Measurements from ENCODE around the gene ELF2. TPM values are rescaled to one million over a fixed set of nuclear protein-coding genes. Genes with fewer than 3 reads are reported as not detected.
"Not testable (repeated sequence)": the region's sequence is repeated elsewhere in the genome, so short reads cannot be mapped to it uniquely, and the experiment has no call there.

The ELF2 gene
- total RNA-seq, 2 donors from 2014 or later = 32.6 TPM

GRCh38 chr4:139042981-139043460 lies 134.0 kb downstream of the ELF2 start:
- DNase-seq (no peak), ATAC-seq (peak; percentile 31)
- intact Hi-C loops (cut with DNase I, micrococcal nuclease) = no loop called here

GRCh38 chr4:139038874-139039443 lies 138.1 kb downstream of the ELF2 start:
- no peak for ATAC-seq
- no peak for DNase-seq
- intact Hi-C loops (cut with DNase I, micrococcal nuclease) = loop anchor here in 1 of 2 donors (10.0 kb wide), 1 partner anchor 256 kb away; no protein-coding TSS in a partner anchor

DNA sequence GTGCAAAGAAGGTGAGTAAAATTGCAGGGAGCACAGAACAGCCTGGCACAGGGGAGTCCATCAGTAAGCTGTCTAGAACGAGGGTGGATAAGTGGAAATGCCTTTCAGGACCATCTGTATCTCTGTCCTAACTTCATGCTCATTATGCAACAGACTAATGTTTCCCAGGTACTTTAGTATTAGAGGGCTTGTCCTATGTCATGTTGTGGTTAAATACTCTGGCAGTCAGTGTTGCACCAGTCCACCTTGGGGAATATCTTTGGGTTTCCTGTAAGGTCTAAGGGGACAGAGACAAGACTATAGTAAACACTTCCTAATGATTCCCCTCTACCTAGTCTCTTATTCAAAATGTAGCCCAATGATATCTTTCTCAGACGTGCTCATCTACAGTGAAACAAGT lies 140.1 kb downstream of the ELF2 start:
- intact Hi-C loops (cut with DNase I, micrococcal nuclease) = loop anchor here in 1 of 2 donors (10.0 kb wide), 1 partner anchor 258 kb away; no protein-coding TSS in a partner anchor
- DNase-seq = no peak
- no peak for ATAC-seq

DNA sequence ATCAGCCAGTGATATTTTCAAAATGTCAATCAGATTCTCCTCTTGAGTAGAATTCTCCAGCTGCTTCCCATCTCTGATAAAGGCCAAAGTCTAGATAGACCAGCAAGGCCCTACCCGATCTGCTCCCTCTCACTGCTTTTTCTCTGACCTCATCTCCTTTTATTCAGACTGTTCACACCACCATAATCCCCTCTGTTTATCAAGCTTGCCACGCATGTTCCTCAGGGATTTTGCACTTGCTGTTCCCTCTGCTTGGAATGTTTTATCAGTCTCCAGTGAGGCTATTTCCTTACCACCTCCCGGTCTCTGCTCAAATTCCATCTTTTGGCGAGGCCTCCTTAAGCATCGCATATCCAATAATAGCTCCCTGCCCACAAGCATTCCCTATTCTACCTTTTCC lies 141.4 kb downstream of the ELF2 start:
- intact Hi-C loops (cut with DNase I, micrococcal nuclease) = loop anchor here in 1 of 2 donors (10.0 kb wide), 1 partner anchor 259 kb away; no protein-coding TSS in a partner anchor
- DNase-seq (no peak), ATAC-seq (no peak)

DNA sequence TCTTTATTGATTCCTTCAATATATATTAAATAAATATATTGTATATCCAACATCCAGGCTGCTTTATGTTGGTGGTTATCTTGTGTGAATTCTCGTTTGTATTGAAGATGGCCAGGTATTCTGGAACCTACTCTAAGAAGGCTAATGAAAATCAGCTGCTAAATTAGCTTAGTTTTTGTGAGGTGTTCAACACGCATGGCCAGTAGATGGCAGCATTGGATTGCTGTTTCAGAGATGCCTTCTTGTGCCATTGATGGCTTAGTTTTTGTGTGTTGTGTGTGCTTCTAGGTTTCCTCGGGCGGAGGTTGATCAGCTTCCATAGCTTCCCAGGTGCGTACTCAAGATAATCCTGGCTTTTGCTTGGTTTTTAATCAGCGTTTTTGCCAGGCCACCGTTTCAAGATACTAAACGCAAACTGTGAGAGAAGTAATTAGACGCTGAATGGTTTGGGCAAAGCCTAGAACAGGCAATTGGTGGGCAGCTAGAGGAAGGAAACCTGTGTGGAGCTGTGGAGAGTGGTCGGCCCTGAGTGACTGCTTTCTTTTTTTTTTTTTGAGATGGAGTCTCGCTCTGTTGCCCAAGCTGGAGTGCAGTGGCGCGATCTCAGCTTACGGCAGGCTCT lies 146.3 kb downstream of the ELF2 start:
- DNase-seq (peak; percentile 66 to 74), ATAC-seq (peak; percentile 85)
- intact Hi-C loops (cut with DNase I, micrococcal nuclease) = loop anchor here in 1 of 2 donors (10.0 kb wide), 1 partner anchor 264 kb away; no protein-coding TSS in a partner anchor

DNA sequence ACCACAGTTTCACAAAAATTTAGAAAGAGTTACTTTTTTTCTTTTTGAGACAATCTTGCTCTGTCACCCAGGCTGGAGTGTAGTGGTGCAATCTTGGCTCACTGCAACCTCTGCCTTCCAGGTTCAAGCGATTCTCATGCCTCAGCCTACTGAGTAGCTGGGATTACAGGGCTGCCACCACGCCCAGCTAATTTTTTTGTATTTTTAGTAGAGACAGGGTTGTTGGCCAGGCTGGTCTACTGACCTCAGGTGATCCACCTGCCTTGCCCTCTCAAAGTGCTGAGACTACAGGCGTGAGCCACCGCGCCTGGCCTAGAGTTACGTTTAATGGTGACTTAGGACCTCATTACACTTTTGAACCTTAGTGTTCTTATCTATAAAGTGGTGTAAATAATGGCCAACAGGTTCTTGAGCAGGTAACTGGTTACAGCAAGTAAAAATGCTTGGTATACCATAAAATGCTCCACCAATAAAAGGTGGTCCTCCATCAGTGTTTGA lies 147.1 kb downstream of the ELF2 start:
- intact Hi-C loops (cut with DNase I, micrococcal nuclease) = loop anchor here in 1 of 2 donors (10.0 kb wide), 1 partner anchor 265 kb away; no protein-coding TSS in a partner anchor
- ATAC-seq = peak; percentile 60
- not testable (repeated sequence) for DNase-seq

DNA sequence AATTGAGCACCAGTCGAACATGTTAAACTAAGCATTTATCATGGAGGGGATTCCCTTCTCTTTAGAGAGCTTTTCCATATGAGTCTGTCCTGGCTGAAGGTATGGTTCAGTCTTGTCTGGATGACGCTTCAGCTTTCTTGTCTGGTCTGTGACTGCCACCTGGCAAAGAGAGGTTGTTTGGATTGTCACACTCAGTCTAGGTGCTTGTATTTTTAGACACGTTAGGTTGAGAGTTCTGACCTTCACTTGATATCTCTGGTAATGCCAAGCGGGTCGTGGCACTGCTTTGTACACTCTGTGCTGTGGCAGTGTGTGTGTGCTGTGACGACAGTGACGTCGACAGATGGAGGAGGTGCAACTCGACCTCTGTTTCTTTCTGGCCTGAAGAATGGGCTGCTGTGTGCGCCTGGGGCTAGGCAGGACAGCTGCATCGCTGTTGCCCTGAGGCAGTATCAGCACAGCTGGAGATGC lies 148.8 kb downstream of the ELF2 start:
- ATAC-seq (no peak), DNase-seq (no peak)
- intact Hi-C loops (cut with DNase I, micrococcal nuclease) = no loop called here

GRCh38 chr4:139027776-139028175 lies 149.2 kb downstream of the ELF2 start:
- intact Hi-C loops (cut with DNase I, micrococcal nuclease) = no loop called here
- ATAC-seq = no peak

DNA sequence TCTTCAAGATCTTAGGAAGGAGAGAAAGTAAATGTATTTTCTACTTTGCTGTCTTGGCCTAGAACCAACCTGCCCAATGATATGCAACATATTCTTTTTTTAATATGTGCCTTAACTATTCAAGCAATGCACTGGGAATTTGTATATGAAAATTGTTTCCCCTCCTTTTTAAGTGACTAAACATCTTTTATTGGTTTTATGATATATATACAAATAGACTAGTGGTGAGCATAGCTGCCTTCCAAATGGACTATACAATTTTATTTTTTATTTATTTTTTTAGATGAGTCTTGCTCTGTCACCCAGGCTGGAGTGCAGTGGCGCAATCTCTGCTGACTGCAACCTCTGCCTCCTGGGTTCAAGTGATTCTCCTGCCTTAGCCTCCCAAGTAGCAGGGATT lies 151.2 kb downstream of the ELF2 start:
- DNase-seq (no peak), ATAC-seq (no peak)
- intact Hi-C loops (cut with DNase I, micrococcal nuclease) = no loop called here

More at GRCh38 chr4:139027776-139028175, 149.2 kb downstream of the ELF2 start:
- no peak for DNase-seq

GRCh38 chr4:139024686-139025085 lies 152.3 kb downstream of the ELF2 start:
- intact Hi-C loops (cut with DNase I, micrococcal nuclease) = no loop called here

DNA sequence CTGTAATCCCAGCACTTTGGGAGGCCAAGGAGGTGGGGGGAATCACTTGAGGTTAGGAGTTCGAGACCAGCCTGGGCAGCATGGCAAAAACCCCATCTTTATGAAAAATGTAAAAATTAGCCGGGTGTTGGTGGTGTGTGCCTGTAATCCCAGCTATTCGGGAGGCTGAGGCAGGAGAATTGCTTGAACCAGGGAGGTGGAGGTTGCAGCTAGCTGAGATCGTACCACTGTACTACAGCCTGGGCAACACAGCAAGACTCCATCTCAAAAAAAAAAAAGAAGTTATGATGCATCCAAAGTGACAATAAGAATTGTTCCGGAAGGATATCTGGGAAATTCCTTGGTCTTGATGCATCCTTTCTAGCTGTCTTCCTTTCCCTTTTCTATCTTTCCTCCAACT lies 154.2 kb downstream of the ELF2 start:
- DNase-seq (no peak), ATAC-seq (no peak)
- intact Hi-C loops (cut with DNase I, micrococcal nuclease) = no loop called here

More at GRCh38 chr4:139024686-139025085, 152.3 kb downstream of the ELF2 start:
- no peak for DNase-seq
- no peak for ATAC-seq

DNA sequence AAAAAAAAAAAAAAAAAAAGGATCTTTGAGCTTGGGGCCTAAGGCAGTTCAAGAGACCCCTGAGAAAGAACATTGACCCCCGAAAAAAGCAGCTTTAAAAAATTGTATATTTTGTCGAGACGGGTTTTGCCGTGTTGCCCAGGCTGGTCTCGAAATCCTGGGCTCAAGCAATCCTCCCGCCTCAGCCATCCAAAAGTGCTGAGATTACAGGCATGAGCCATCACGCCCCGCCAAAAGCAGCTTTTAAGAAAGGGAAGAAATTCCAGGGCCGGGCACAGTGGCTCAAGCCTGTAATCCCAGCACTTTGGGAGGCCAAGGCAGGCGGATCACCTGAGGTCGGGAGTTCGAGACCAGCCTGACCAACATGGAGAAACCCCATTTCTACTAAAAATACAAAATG lies 155.9 kb downstream of the ELF2 start:
- DNase-seq; intact Hi-C loops (cut with DNase I, micrococcal nuclease): not testable (repeated sequence)

GRCh38 chr4:139020384-139020783 lies 156.6 kb downstream of the ELF2 start:
- intact Hi-C loops (cut with DNase I, micrococcal nuclease) = no loop called here
- DNase-seq (no peak), ATAC-seq (no peak)

More for the DNA sequence above, 155.9 kb downstream of the ELF2 start:
- not testable (repeated sequence) for ATAC-seq

DNA sequence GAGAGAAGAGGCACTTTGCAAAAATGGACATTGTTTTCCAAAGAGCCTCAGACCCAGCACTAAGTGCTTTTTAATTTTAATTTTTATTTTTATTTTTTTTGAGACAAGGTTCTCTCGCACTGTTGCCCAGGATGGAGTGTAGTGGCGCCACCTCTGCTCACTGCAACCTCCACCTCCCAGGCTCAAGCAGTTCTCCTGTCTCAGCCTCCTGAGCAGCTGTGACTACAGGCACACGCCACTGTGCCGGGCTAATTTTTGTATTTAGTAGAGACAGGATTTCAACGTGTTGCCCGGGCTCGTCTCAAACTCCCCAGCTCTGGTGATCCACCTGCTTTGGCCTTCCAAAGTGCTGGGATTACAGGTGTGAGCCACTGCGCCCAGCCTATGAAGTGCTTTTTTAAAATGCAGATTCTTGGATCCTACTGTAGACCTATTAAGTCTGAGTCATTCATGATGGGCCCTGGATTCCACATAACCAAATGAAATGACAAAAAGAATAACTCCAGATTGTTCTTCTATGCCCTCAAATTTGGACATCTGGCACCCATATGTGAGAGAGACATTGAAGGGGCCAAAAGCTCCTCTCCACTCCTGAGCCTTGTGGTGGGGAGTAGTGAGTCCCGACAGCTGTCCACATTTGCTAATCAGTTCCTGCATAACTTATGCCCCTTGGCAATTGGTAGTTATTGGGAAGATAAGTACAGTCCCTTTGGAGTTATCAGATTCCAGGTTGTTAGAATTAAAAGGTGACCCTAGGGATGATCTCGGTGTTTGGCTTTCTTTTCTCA lies 157.9 kb downstream of the ELF2 start:
- intact Hi-C loops (cut with DNase I, micrococcal nuclease) = no loop called here
- no peak for DNase-seq
- ATAC-seq = no peak

DNA sequence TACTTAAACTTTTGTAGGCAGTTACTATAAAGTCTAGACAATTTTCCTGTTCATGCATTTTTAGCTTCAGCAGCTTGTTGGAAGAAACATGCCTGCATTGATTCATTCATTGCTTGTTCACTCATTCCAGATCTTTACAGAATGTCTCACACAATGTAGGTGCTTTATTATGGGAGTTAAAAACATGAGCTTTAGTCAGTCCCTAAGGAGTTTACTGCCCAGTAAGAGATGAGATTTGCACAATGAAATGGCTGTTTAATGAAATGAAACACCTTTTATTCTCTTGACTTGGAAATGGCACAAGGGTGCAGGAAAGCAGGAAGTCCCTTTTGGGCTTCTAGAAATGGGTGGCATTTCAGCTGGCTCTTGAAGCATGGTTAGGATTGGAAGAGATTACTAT lies 158.5 kb downstream of the ELF2 start:
- DNase-seq (no peak), ATAC-seq (no peak)
- intact Hi-C loops (cut with DNase I, micrococcal nuclease) = no loop called here

DNA sequence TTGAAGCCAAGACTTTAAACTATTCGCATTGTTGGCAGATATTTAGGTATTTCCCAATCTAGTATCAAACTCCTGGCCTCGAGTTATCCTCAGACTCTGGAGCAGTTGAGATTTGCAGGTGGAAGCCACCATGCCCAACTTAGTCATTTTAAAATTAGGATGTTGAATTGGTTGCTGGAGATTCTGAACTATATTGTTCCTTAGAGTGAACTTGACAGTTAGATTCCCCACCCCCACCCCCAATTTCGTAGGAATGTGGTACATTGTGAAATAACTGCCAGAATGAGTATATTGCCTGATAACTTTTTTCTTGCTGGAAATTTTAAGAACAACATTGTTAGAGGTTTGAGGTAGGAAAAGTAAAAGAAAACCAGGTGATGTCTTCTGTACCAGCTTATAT lies 159.2 kb downstream of the ELF2 start:
- ATAC-seq (no peak), DNase-seq (no peak)
- intact Hi-C loops (cut with DNase I, micrococcal nuclease) = no loop called here

DNA sequence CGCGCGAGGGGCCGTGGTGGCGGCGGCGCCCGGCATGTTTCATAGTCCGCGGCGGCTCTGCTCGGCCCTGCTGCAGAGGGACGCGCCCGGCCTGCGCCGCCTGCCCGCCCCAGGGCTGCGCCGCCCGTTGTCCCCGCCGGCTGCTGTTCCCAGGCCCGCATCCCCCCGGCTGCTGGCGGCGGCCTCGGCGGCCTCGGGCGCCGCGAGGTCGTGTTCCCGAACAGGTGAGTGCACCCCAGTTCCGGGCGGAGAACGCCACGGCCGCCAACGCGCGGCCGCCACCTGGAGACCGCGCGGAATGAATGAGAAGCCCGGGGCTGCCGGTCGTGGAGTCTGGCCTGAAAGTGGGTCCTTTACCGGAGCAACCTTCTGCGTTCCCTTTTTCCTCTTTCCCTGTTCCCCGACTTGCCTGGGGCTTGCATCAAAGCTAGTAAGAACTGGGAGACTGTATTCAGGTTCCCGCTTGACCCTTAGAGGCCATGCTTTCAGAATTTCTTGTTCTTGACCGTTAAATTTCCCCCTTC lies 161.0 kb downstream of the ELF2 start:
- intact Hi-C loops (cut with DNase I, micrococcal nuclease) = no loop called here
- peak; percentile 13 for ATAC-seq

DNA sequence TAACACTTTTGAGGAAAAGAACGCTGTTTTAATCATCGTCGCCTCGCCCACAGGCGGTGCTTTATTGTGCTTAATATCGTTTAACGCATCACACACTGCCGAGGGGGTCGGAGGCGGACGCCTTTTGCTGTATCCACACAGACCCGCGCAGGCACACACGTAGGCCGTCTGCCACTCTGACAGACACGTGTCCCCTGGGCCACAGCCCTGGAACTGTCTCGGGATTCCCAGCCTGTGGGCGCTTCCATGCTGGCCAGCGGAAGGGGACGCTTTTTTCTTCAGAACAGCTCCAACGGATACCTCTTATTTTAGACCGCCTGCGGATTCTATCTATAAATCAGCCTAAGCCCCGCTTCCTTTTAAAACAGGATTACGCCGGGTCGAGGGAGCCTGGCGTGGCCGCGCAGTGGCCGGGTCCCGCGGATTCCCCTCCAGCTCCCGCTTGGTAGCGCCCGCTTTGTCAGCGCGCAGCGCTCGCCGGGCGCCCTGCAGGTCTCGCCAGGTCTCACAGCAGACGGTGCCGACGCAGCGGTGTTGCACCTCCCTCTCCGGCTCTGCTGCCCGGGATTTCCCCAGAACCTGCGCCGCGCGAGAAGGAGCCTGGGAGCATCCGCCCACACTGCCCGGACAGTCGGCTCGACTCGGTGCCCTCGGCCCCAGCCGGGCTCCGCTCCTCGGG lies 161.6 kb downstream of the ELF2 start, which contains the start of gene NOCT:
NOCT (plus strand) TSS at position 513 of the 679 bp plus-strand sequence. CDS start 201 bp downstream, outside the sequence.
- DNase-seq (peak; percentile 93), ATAC-seq (peak; percentile 83)
- intact Hi-C loops (cut with DNase I, micrococcal nuclease) = no loop called here

More for the DNA sequence above, 161.0 kb downstream of the ELF2 start:
- peak; percentile 46 to 64 for DNase-seq
